HG03575 (cell line): Measurements from ENCODE around the gene ZNF672.

Experiments used
- ATAC-seq: cut with Tn5 transposase; IDR thresholded peaks from one replicate; pipeline ENCODE4 v1.9.1; 2021; ENCODE audit not compliant: unreplicated experiment, insufficient number of reproducible peaks, low FRiP score; ENCODE audit errors: extremely low read depth

The ZNF672 gene

GRCh38 chr1:248849637-248850036 is 11.6 kb downstream of the ZNF672 start:
- ATAC-seq = no peak

- no peak for ATAC-seq
These were observed 12.1 kb downstream of the ZNF672 start for GRCh38 chr1:248850124-248850523.

GRCh38 chr1:248850536-248851251 is 12.7 kb downstream of the ZNF672 start:
- no peak for ATAC-seq

- no peak for ATAC-seq
These were observed 13.4 kb downstream of the ZNF672 start for GRCh38 chr1:248851390-248851789.

GRCh38 chr1:248852481-248853405 is 14.7 kb downstream of the ZNF672 start:
- no peak for ATAC-seq

- ATAC-seq = no peak
These were observed 15.8 kb downstream of the ZNF672 start for GRCh38 chr1:248853663-248854375.

GRCh38 chr1:248855580-248855979 is 17.6 kb downstream of the ZNF672 start:
- ATAC-seq = no peak

GRCh38 chr1:248856176-248856575 is 18.2 kb downstream of the ZNF672 start:
- ATAC-seq = no peak

GRCh38 chr1:248857201-248857600 is 19.2 kb downstream of the ZNF672 start:
- ATAC-seq = no peak

GRCh38 chr1:248857749-248858095 is 19.7 kb downstream of the ZNF672 start:
- no peak for ATAC-seq

- ATAC-seq = peak; percentile 17
These were observed 20.3 kb downstream of the ZNF672 start for GRCh38 chr1:248858096-248858890.

- peak; percentile 41 for ATAC-seq
These were observed 21.2 kb downstream of the ZNF672 start, which contains the start of gene ZNF692 for GRCh38 chr1:248858891-248859889. Gene ZNF692, minus strand, starts transcription at chr1:248859085. Its CDS starts 776 bp downstream, at chr1:248858309.

GRCh38 chr1:248860007-248860406 is 22.0 kb downstream of the ZNF672 start:
- no peak for ATAC-seq

- no peak for ATAC-seq
These were observed 23.6 kb downstream of the ZNF672 start for GRCh38 chr1:248861616-248862015.

GRCh38 chr1:248862695-248862997 is 24.6 kb downstream of the ZNF672 start:
- ATAC-seq = peak; percentile 1

GRCh38 chr1:248862998-248863881 is 25.2 kb downstream of the ZNF672 start:
- peak; percentile 34 for ATAC-seq

GRCh38 chr1:248871837-248872401 is 33.9 kb downstream of the ZNF672 start:
- no peak for ATAC-seq
